H9 (cell line): ENCODE data around the gene OPN4. TPM values are rescaled to one million over a fixed set of nuclear protein-coding genes. Genes with fewer than 3 reads are reported as not detected.

ENCODE experiments used
- DNase-seq: peaks from one replicate; pipeline ENCODE4 v3.0.0-alpha.2; 2017
- H2AFZ ChIP-seq: one replicate; pipeline ENCODE4 v1.6.1; 2013; ENCODE audit warnings: mild to moderate bottlenecking, low read length, control low read depth, moderate library complexity
- H2AK5ac ChIP-seq: 2 replicates; pipeline ENCODE4 v1.6.1; 2013; ENCODE audit warnings: low read length, control low read depth, mixed read lengths; ENCODE audit not compliant: insufficient read length
- H2BK120ac ChIP-seq: one replicate; pipeline ENCODE4 v1.6.1; 2013; ENCODE audit warnings: low read depth, mild to moderate bottlenecking, low read length, control low read depth, inconsistent platforms; ENCODE audit not compliant: poor library complexity, severe bottlenecking
- H2BK12ac ChIP-seq: 2 replicates; pipeline ENCODE4 v1.6.1; 2013; ENCODE audit warnings: low read length, control low read depth, mixed read lengths, low read depth; ENCODE audit not compliant: insufficient read length
- H2BK15ac ChIP-seq: 2 replicates; pipeline ENCODE4 v1.6.1; 2013; ENCODE audit warnings: low read depth, low read length, control low read depth
- H2BK20ac ChIP-seq: one replicate; pipeline ENCODE4 v1.6.1; 2013; ENCODE audit warnings: low read depth, mild to moderate bottlenecking, low read length, control low read depth, inconsistent platforms; ENCODE audit not compliant: poor library complexity, severe bottlenecking
- H2BK5ac ChIP-seq: 2 replicates; pipeline ENCODE4 v1.6.1; 2013; ENCODE audit warnings: low read length, control low read depth, mixed read lengths; ENCODE audit not compliant: insufficient read length
- H3K14ac ChIP-seq: 2 replicates; pipeline ENCODE4 v1.6.1; 2013; ENCODE audit warnings: low read length, control low read depth; ENCODE audit not compliant: insufficient read depth
- H3K18ac ChIP-seq: 2 replicates; pipeline ENCODE4 v1.6.1; 2013; ENCODE audit warnings: low read depth, mild to moderate bottlenecking, mixed read lengths, low read length, control low read depth; ENCODE audit not compliant: insufficient read length
- H3K23ac ChIP-seq: 2 replicates; pipeline ENCODE4 v1.6.1; 2013; ENCODE audit warnings: low read length, control low read depth, mixed read lengths, low read depth; ENCODE audit not compliant: insufficient read length
- H3K23me2 ChIP-seq: 2 replicates; pipeline ENCODE4 v1.6.1; 2013; ENCODE audit warnings: low read depth, mild to moderate bottlenecking, mixed read lengths, low read length, control low read depth; ENCODE audit not compliant: insufficient read length, poor library complexity, severe bottlenecking
- H3K27ac ChIP-seq: 2 replicates; pipeline ENCODE4 v1.5.1; 2013; ENCODE audit warnings: low read length, control low read depth, mixed read lengths, low read depth; ENCODE audit not compliant: insufficient read length
- H3K27me3 ChIP-seq: 2 replicates; pipeline ENCODE4 v1.6.1; 2013; ENCODE audit warnings: low read length, control low read depth, inconsistent platforms; ENCODE audit not compliant: insufficient read depth
- H3K4ac ChIP-seq: 2 replicates; pipeline ENCODE4 v1.6.1; 2013; ENCODE audit warnings: low read depth, mild to moderate bottlenecking, control low read depth, inconsistent platforms, low read length, moderate library complexity
- H3K4me1 ChIP-seq: 2 replicates; pipeline ENCODE4 v1.6.1; 2013; ENCODE audit warnings: low read length, control low read depth, inconsistent platforms; ENCODE audit not compliant: insufficient read depth
- H3K4me2 ChIP-seq: 2 replicates; pipeline ENCODE4 v1.6.1; 2013; ENCODE audit warnings: low read length, control low read depth, mixed read lengths; ENCODE audit not compliant: insufficient read length, insufficient read depth
- H3K56ac ChIP-seq: 2 replicates; pipeline ENCODE4 v1.6.1; 2013; ENCODE audit warnings: low read depth, mild to moderate bottlenecking, mixed read lengths, low read length, control low read depth; ENCODE audit not compliant: insufficient read length
- H3K79me1 ChIP-seq: 2 replicates; pipeline ENCODE4 v1.6.1; 2013; ENCODE audit warnings: low read depth, mild to moderate bottlenecking, moderate library complexity, low read length, control low read depth, inconsistent platforms; ENCODE audit not compliant: insufficient read depth, poor library complexity, severe bottlenecking
- H3K79me2 ChIP-seq: 2 replicates; pipeline ENCODE4 v1.6.1; 2013; ENCODE audit warnings: low read length, control low read depth, inconsistent platforms; ENCODE audit not compliant: insufficient read depth
- H3K9ac ChIP-seq: 2 replicates; pipeline ENCODE4 v1.6.1; 2013; ENCODE audit warnings: low read length, control low read depth, mixed read lengths; ENCODE audit not compliant: insufficient read length; ENCODE audit errors: extremely low read depth
- H3K9me3 ChIP-seq: one replicate; pipeline ENCODE4 v1.6.1; 2013; ENCODE audit warnings: low read depth, low read length, inconsistent platforms; ENCODE audit not compliant: control insufficient read depth
- H3T11ph ChIP-seq: one replicate; pipeline ENCODE4 v1.6.1; 2013; ENCODE audit warnings: mild to moderate bottlenecking, low read length, control low read depth, inconsistent platforms
- H4K20me1 ChIP-seq: one replicate; pipeline ENCODE4 v1.6.1; 2013; ENCODE audit not compliant: control insufficient read depth, insufficient read length, insufficient read depth
- H4K5ac ChIP-seq: 2 replicates; pipeline ENCODE4 v1.6.1; 2013; ENCODE audit warnings: low read depth, mild to moderate bottlenecking, mixed read lengths, low read length, control low read depth; ENCODE audit not compliant: insufficient read length
- H4K8ac ChIP-seq: replicated peaks from 2 replicates; pipeline ENCODE4 v1.6.1; 2013; ENCODE audit warnings: low read length, control low read depth, mixed read lengths, low read depth; ENCODE audit not compliant: insufficient read length
- H4K91ac ChIP-seq: 2 replicates; pipeline ENCODE4 v1.6.1; 2013; ENCODE audit warnings: low read depth, mild to moderate bottlenecking, moderate library complexity, mixed read lengths, low read length, control low read depth; ENCODE audit not compliant: insufficient read length
- H3K27ac Mint-ChIP-seq, 3 experiments: 2 replicates in 2 of 3; 3 replicates in 1 of 3; pipeline ENCODE4 v1.8.0; 2020 to 2021; ENCODE audit warnings: mixed read lengths in 3 of 3, mild to moderate bottlenecking in 1 of 3, moderate library complexity in 1 of 3
- H3K27me3 Mint-ChIP-seq: 2 replicates; pipeline ENCODE4 v1.8.0; 2021; ENCODE audit warnings: low read depth, mild to moderate bottlenecking, moderate library complexity, mixed read lengths
- H3K36me3 Mint-ChIP-seq, 3 experiments: 2 replicates in 2 of 3; 3 replicates in 1 of 3; pipeline ENCODE4 v1.8.0; 2020 to 2021; ENCODE audit warnings: low read depth in 3 of 3, mixed read lengths in 3 of 3; ENCODE audit not compliant: insufficient read depth in 1 of 3
- H3K4me1 Mint-ChIP-seq, 2 experiments: 2 replicates each; pipeline ENCODE4 v1.8.0; 2020; ENCODE audit warnings: mixed read lengths in 2 of 2
- H3K4me3 Mint-ChIP-seq, 2 experiments: 2 replicates in 1 of 2; 3 replicates in 1 of 2; pipeline ENCODE4 v1.8.0; 2020 to 2021; ENCODE audit warnings: mild to moderate bottlenecking in 2 of 2, mixed read lengths in 2 of 2, moderate library complexity in 1 of 2
- H3K9me3 Mint-ChIP-seq, 2 experiments: 2 replicates in 1 of 2; 3 replicates in 1 of 2; pipeline ENCODE4 v1.8.0; 2020; ENCODE audit warnings: mild to moderate bottlenecking in 2 of 2, mixed read lengths in 2 of 2, moderate library complexity in 1 of 2
- CTCF ChIP-seq: fragments of 200-600 bp; sonication (generic); conservative IDR thresholded peaks from 3 replicates; pipeline ENCODE4 v1.8.0; 2021; ENCODE audit warnings: antibody characterized with exemption, mild to moderate bottlenecking
- WGBS: extraction: QIAGEN DNeasy Blood & Tissue Kit; methylation state at CpG from one replicate; pipeline ENCODE4 v1.1.7; 2013; ENCODE audit warnings: missing lambda C conversion rate, low lambda C conversion rate, mixed read lengths; ENCODE audit not compliant: insufficient read length; ENCODE audit errors: extremely low coverage; 5-methylcytosine and 5-hydroxymethylcytosine counted together
- total RNA-seq: library from RNA; stranded (reverse); gene quantifications from 2 replicates; pipeline ENCODE4 v1.2.1, GENCODE V29; 2021

Gene OPN4
- total RNA-seq, 1 experiment from 2014 or later: not detected

- Histone ChIP-seq H2BK120ac (no peak overlapping the region), H4K5ac (no peak overlapping the region), H3K23ac (no peak overlapping the region), H3K9ac (no peak overlapping the region), H3K23me2 (no peaks in the 10 kb centered on the region), H3K9me3 (no peaks in the 10 kb centered on the region), H3K79me1 (no peaks in the 10 kb centered on the region), H3K79me2 (no peaks in the 10 kb centered on the region), H3K14ac (no peak overlapping the region), H4K91ac (no peak overlapping the region), H2BK15ac (no peak overlapping the region), H2BK12ac (no peak overlapping the region), H3K27ac (no peak overlapping the region), H3K4me1 (no peaks in the 10 kb centered on the region; the same call in 1 of the 2 replicates), H3K18ac (no peak overlapping the region), H3K4me2 (no peak overlapping the region), H3T11ph (no peak overlapping the region), H2AFZ (no peak overlapping the region), H2BK5ac (no peak overlapping the region), H2BK20ac (no peak overlapping the region), H2AK5ac (no peak overlapping the region), H4K20me1 (no peaks in the 10 kb centered on the region), H3K4ac (no peak overlapping the region), H4K8ac (no peak overlapping the region), H3K56ac (no peak overlapping the region), H3K27me3 (no peaks in the 10 kb centered on the region)
- WGBS: no CpG with 5 or more reads among the region's 7 CpGs
- Mint-ChIP-seq H3K9me3 (no peaks in the 10 kb centered on the region), H3K36me3 (no peaks in the 10 kb centered on the region), H3K27ac (no peak overlapping the region; a peak in 1 of 7 replicates), H3K4me1 (peaks cover 24 to 33% of the 10 kb centered on the region in 2 experiments), H3K4me3 (no peak overlapping the region), H3K27me3 (no peaks in the 10 kb centered on the region; the same call in 1 of the 2 replicates)
- no peak for TF ChIP-seq CTCF
- no peak for DNase-seq
Measured at GRCh38 chr10:86665218-86665607, 10.9 kb downstream of the OPN4 start.
